Gastrocnemius medialis (tissue), 4 donors: ENCODE data around the gene DNAJC8. TPM values are rescaled to one million over a fixed set of nuclear protein-coding genes. Genes with fewer than 3 reads are reported as not detected.

ENCODE experiments used
- ATAC-seq, 2 donors: fragments of 150-250 bp; one replicate each; pipeline ENCODE4 v1.9.1; 2016
- DNase-seq, 2 donors: peaks; one replicate each; pipeline ENCODE4 v3.0.0-alpha.2; 2019
- H3K27ac ChIP-seq, 4 donors: fragments of 200-600 bp; sonication (generic); 1 replicate in 1 of 4; 2 replicates in 3 of 4; pipeline ENCODE4 v1.5.1; 2016 to 2018; ENCODE audit warnings: mild to moderate bottlenecking in 2 of 4, moderate library complexity in 1 of 4
- H3K27me3 ChIP-seq, 3 donors: fragments of 200-600 bp; sonication (generic) in 2 of 3; 1 replicate in 1 of 3; 2 replicates in 2 of 3; pipeline versions ENCODE4 v1.5.1 to v1.6.0; 2016 to 2019; ENCODE audit warnings: mild to moderate bottlenecking in 1 of 3, moderate library complexity in 1 of 3
- H3K36me3 ChIP-seq, 2 donors: fragments of 200-600 bp; sonication (generic) in 1 of 2; one replicate each; pipeline ENCODE4 v1.5.1; 2017 to 2018
- H3K4me1 ChIP-seq, 2 donors: fragments of 200-600 bp; sonication (generic) in 1 of 2; one replicate each; pipeline ENCODE4 v1.5.1; 2016 to 2017; ENCODE audit warnings: mild to moderate bottlenecking in 2 of 2
- H3K4me3 ChIP-seq, 4 donors: fragments of 200-600 bp; sonication (generic) in 3 of 4; 1 replicate in 1 of 4; 2 replicates in 3 of 4; pipeline ENCODE4 v1.5.1; 2016 to 2019; ENCODE audit warnings: mild to moderate bottlenecking in 2 of 4
- H3K9me3 ChIP-seq, 3 donors: fragments of 200-600 bp; sonication (generic) in 2 of 3; 1 replicate in 1 of 3; 2 replicates in 2 of 3; pipeline ENCODE4 v1.5.1; 2016 to 2019
- CTCF ChIP-seq, 5 experiments: fragments of 450-650 bp in 3 of 5; fragments of 200-600 bp in 2 of 5; sonication (generic) in 2 of 5; IDR thresholded peaks in 4 of 5; conservative IDR thresholded peaks in 1 of 5; 1 replicate in 4 of 5; 2 replicates in 1 of 5; pipeline ENCODE4 v1.5.1; 2016 to 2019; ENCODE audit warnings: antibody characterized with exemption in 5 of 5, mild to moderate bottlenecking in 3 of 5, moderate library complexity in 3 of 5
- POLR2A ChIP-seq, 2 donors: fragments of 450-650 bp; IDR thresholded peaks; one replicate each; pipeline ENCODE4 v1.6.1; 2017; ENCODE audit warnings: antibody characterized with exemption in 2 of 2, mild to moderate bottlenecking in 2 of 2, moderate library complexity in 2 of 2
- in situ Hi-C, 4 donors: fragments of 200-750 bp; cut with MboI; loops; one replicate each; pipeline versions ENCODE4 v1.15.0 to v1.8.0; 2017; ENCODE audit warnings: low sequenced_read_pairs in 4 of 4
- intact Hi-C: fragments of 100-400 bp; cut with DNase I; formaldehyde crosslinking; loops from one replicate; pipeline ENCODE4 v1.15.1; 2023; ENCODE audit warnings: low total_unique reads
- total RNA-seq, 4 donors: library from RNA; depleted of rRNA; stranded (reverse); fragments of >200 nt; gene quantifications; one replicate each; pipeline versions ENCODE4 v1.1.0 to v1.2.3, GENCODE V29; 2016

The DNAJC8 gene
- total RNA-seq, 4 donors from 2014 or later: 37.6 to 56.1 (median 51.2) TPM

GRCh38 chr1:28260803-28261174 lies 28.0 kb upstream of the DNAJC8 start:
- intact Hi-C loops (no loop called here), in situ Hi-C loops (loop anchor here in 2 of 4 donors (10.0 kb wide), 1 partner anchor 64 kb away; the partner anchor contains the start of gene MED18 (in 2 of the 2))
- Histone ChIP-seq H3K36me3 (no peaks in the 10 kb centered on the region), H3K9me3 (no peaks in the 10 kb centered on the region), H3K27me3 (no peaks in the 10 kb centered on the region), H3K4me1 (peaks cover 29 to 34% of the 10 kb centered on the region in 2 donors), H3K27ac (peak overlapping the region in 3 of 4 donors; percentile 92 to 95 (median 94)), H3K4me3 (peak overlapping the region; percentile 94 to 99 (median 96))
- ATAC-seq (no peak), DNase-seq (no peak)
- no peak for TF ChIP-seq POLR2A (IDR thresholded peaks at IDR 0.05)
- no peak for TF ChIP-seq CTCF (IDR thresholded peaks at IDR 0.05 in 4 of 5, conservative IDR thresholded peaks at IDR 0.05 in 1 of 5)

GRCh38 chr1:28259934-28260802 lies 27.3 kb upstream of the DNAJC8 start:
- Histone ChIP-seq H3K4me3 (peak overlapping the region; percentile 94 to 99 (median 96)), H3K27me3 (no peaks in the 10 kb centered on the region), H3K27ac (peak overlapping the region; percentile 92 to 98 (median 94)), H3K36me3 (no peaks in the 10 kb centered on the region), H3K4me1 (peaks cover 29 to 34% of the 10 kb centered on the region in 2 donors), H3K9me3 (no peaks in the 10 kb centered on the region)
- no peak for TF ChIP-seq POLR2A (IDR thresholded peaks at IDR 0.05)
- no peak for TF ChIP-seq CTCF (IDR thresholded peaks at IDR 0.05 in 4 of 5, conservative IDR thresholded peaks at IDR 0.05 in 1 of 5)
- in situ Hi-C loops: loop anchor here in 2 of 4 donors (10.0 kb wide), 1 partner anchor 65 kb away; the partner anchor contains the start of gene MED18 (in 2 of the 2)
- DNase-seq (peak; percentile 52 to 62), ATAC-seq (peak; percentile 43)
- intact Hi-C loops: loop anchor here (1.0 to 10.0 kb wide), 3 partner anchors 69 to 625 kb away; partner anchors contain the start of genes MED18 and PHACTR4

GRCh38 chr1:28259252-28259933 lies 26.6 kb upstream of the DNAJC8 start, which contains the start of gene SESN2:
SESN2 (plus strand) TSS chr1:28259518; CDS start chr1:28259848, 330 bp downstream.
- peak; percentile 97 for ATAC-seq
- peak; percentile 99 to 100 for DNase-seq
- no peak for TF ChIP-seq CTCF (IDR thresholded peaks at IDR 0.05 in 4 of 5, conservative IDR thresholded peaks at IDR 0.05 in 1 of 5)
- peak; percentile 99 to 100 for TF ChIP-seq POLR2A (IDR thresholded peaks at IDR 0.05)
- Histone ChIP-seq H3K4me1 (peaks cover 29 to 32% of the 10 kb centered on the region in 2 donors), H3K4me3 (peak within 1 kb of the TSS; percentile 94 to 99 (median 96)), H3K9me3 (no peaks in the 10 kb centered on the region), H3K27me3 (no peaks in the 10 kb centered on the region), H3K27ac (peak within 1 kb of the TSS; percentile 92 to 98 (median 94)), H3K36me3 (no peaks in the 10 kb centered on the region)
- in situ Hi-C loops (no loop called here), intact Hi-C loops (loop anchor here (1.0 to 10.0 kb wide), 3 partner anchors 69 to 625 kb away; partner anchors contain the start of genes MED18 and PHACTR4)

GRCh38 chr1:28258628-28259251 lies 25.9 kb upstream of the DNAJC8 start:
- ATAC-seq (no peak), DNase-seq (no peak)
- intact Hi-C loops (loop anchor here (1.0 to 10.0 kb wide), 3 partner anchors 70 to 626 kb away; partner anchors contain the start of genes MED18 and PHACTR4), in situ Hi-C loops (no loop called here)
- no peaks in the 10 kb centered on the region for H3K27me3 ChIP-seq
- H3K36me3 ChIP-seq: no peaks in the 10 kb centered on the region
- TF ChIP-seq POLR2A (IDR thresholded peaks at IDR 0.05) (no peak), CTCF (IDR thresholded peaks at IDR 0.05 in 4 of 5, conservative IDR thresholded peaks at IDR 0.05 in 1 of 5) (no peak)
- peaks cover 24 to 29% of the 10 kb centered on the region in 2 donors for H3K4me1 ChIP-seq
- H3K4me3 ChIP-seq: peak overlapping the region; percentile 26 to 94 (median 44)
- H3K27ac ChIP-seq: peak overlapping the region; percentile 79 to 95 (median 93)
- no peaks in the 10 kb centered on the region for H3K9me3 ChIP-seq
